Liver (tissue), 9 donors: ENCODE results near the gene TMEM44. TPM values are rescaled to one million over a fixed set of nuclear protein-coding genes. Genes with fewer than 3 reads are reported as not detected.

Experiments
- DNase-seq: peaks from one replicate; pipeline ENCODE4 v3.0.0-alpha.2; 2017; ENCODE audit warnings: low spot score
- H3K27ac ChIP-seq, 2 donors: one replicate each; pipeline ENCODE4 v1.7.0; 2013; ENCODE audit warnings: inconsistent platforms in 2 of 2, low read length in 2 of 2, control low read depth in 1 of 2, low read depth in 1 of 2, mild to moderate bottlenecking in 1 of 2
- H3K27me3 ChIP-seq, 4 donors: one replicate each; pipeline versions ENCODE4 v1.6.1 to v1.7.0; 2013; ENCODE audit warnings: low read length in 3 of 4, inconsistent platforms in 1 of 4, mild to moderate bottlenecking in 1 of 4, moderate library complexity in 1 of 4; ENCODE audit not compliant: control insufficient read depth in 4 of 4, insufficient read depth in 4 of 4
- H3K36me3 ChIP-seq, 4 donors: one replicate each; pipeline versions ENCODE4 v1.6.1 to v1.7.0; 2013; ENCODE audit warnings: low read length in 3 of 4, mild to moderate bottlenecking in 3 of 4, low read depth in 1 of 4, moderate library complexity in 1 of 4; ENCODE audit not compliant: control insufficient read depth in 4 of 4, insufficient read depth in 3 of 4
- H3K4me1 ChIP-seq, 4 donors: one replicate each; pipeline versions ENCODE4 v1.6.1 to v1.7.0; 2013; ENCODE audit warnings: low read length in 3 of 4, mild to moderate bottlenecking in 3 of 4, moderate library complexity in 1 of 4; ENCODE audit not compliant: control insufficient read depth in 4 of 4, insufficient read depth in 4 of 4
- H3K4me3 ChIP-seq, 3 donors: one replicate each; pipeline versions ENCODE4 v1.6.1 to v1.7.0; 2013; ENCODE audit warnings: low read length in 3 of 3, control low read depth in 1 of 3, low read depth in 1 of 3, mild to moderate bottlenecking in 1 of 3
- H3K9ac ChIP-seq, 2 donors: one replicate each; pipeline ENCODE4 v1.7.0; 2013; ENCODE audit warnings: low read length in 2 of 2, mild to moderate bottlenecking in 2 of 2, moderate library complexity in 2 of 2, control low read depth in 1 of 2, low read depth in 1 of 2
- H3K9me3 ChIP-seq, 4 donors: one replicate each; pipeline versions ENCODE4 v1.6.1 to v1.7.0; 2013; ENCODE audit warnings: low read length in 3 of 4; ENCODE audit not compliant: control insufficient read depth in 4 of 4
- ATF3 ChIP-seq: IDR thresholded peaks from 2 replicates; pipeline ENCODE4 v1.6.1; 2016; ENCODE audit warnings: antibody characterized with exemption
- CTCF ChIP-seq: fragments of 150-350 bp; IDR thresholded peaks from 2 replicates; pipeline ENCODE4 v1.5.1; 2017; ENCODE audit warnings: improper control_type of control experiment, low read depth, low read length; ENCODE audit not compliant: missing input control
- EGR1 ChIP-seq, 2 donors: IDR thresholded peaks; 2 replicates each; pipeline ENCODE4 v1.6.1; 2016 to 2018; ENCODE audit warnings: antibody characterized with exemption in 2 of 2, low read depth in 2 of 2
- FOXA1 ChIP-seq: IDR thresholded peaks from 2 replicates; pipeline ENCODE4 v1.6.1; 2016; ENCODE audit warnings: antibody characterized with exemption
- FOXA2 ChIP-seq: IDR thresholded peaks from 2 replicates; pipeline ENCODE4 v1.6.1; 2016; ENCODE audit warnings: antibody characterized with exemption
- HNF4A ChIP-seq, 2 donors: conservative IDR thresholded peaks; 2 replicates each; pipeline ENCODE4 v1.6.1; 2016; ENCODE audit warnings: antibody characterized with exemption in 2 of 2, mild to moderate bottlenecking in 2 of 2
- HNF4G ChIP-seq: IDR thresholded peaks from 2 replicates; pipeline ENCODE4 v1.6.1; 2016; ENCODE audit warnings: antibody characterized with exemption
- JUND ChIP-seq, 2 donors: IDR thresholded peaks; 2 replicates each; pipeline ENCODE4 v1.6.1; 2016; ENCODE audit warnings: antibody characterized with exemption in 2 of 2
- MAX ChIP-seq: IDR thresholded peaks from 2 replicates; pipeline ENCODE4 v1.6.1; 2016; ENCODE audit warnings: antibody characterized with exemption
- NR2F2 ChIP-seq: IDR thresholded peaks from 2 replicates; pipeline ENCODE4 v1.6.1; 2016; ENCODE audit warnings: antibody characterized with exemption
- RAD21 ChIP-seq, 2 donors: IDR thresholded peaks; 2 replicates each; pipeline ENCODE4 v1.6.1; 2016; ENCODE audit warnings: antibody characterized with exemption in 2 of 2, mild to moderate bottlenecking in 2 of 2
- REST ChIP-seq: IDR thresholded peaks from 2 replicates; pipeline ENCODE4 v1.6.1; 2016; ENCODE audit warnings: antibody characterized with exemption, mild to moderate bottlenecking
- RXRA ChIP-seq, 2 donors: IDR thresholded peaks; 2 replicates each; pipeline ENCODE4 v1.6.1; 2017 to 2018; ENCODE audit warnings: antibody characterized with exemption in 2 of 2, mild to moderate bottlenecking in 1 of 2
- SP1 ChIP-seq: IDR thresholded peaks from 2 replicates; pipeline ENCODE4 v1.6.1; 2018; ENCODE audit warnings: antibody characterized with exemption, mild to moderate bottlenecking
- YY1 ChIP-seq: IDR thresholded peaks from 2 replicates; pipeline ENCODE4 v1.6.1; 2016; ENCODE audit warnings: antibody characterized with exemption, mild to moderate bottlenecking
- ZBTB33 ChIP-seq: IDR thresholded peaks from 2 replicates; pipeline ENCODE4 v1.6.1; 2016; ENCODE audit warnings: antibody characterized with exemption
- WGBS: extraction: QIAGEN DNeasy Blood & Tissue Kit; methylation state at CpG from one replicate; pipeline ENCODE4 v1.1.7; 2013; 5-methylcytosine and 5-hydroxymethylcytosine counted together
- polyA plus RNA-seq, 2 donors: library from polyadenylated mRNA; stranded (reverse) in 1 of 2; unstranded in 1 of 2; fragments of 200-250 nt in 1 of 2; fragments of >200 nt in 1 of 2; fragmentation: Nextera tagmentation in 1 of 2; extraction: Ambion mirVana in 1 of 2; gene quantifications; one replicate each; pipeline versions ENCODE4 v1.2.1 to v1.2.3, GENCODE V29; 2013 to 2015
- total RNA-seq, 2 donors: library from RNA; depleted of rRNA; stranded (reverse); fragments of >200 nt; gene quantifications; one replicate each; pipeline ENCODE4 v1.2.3, GENCODE V29; 2014
- donor health status: healthy.
- donor health status: healthy.
- donor health status: healthy.
- donor health status: healthy.
- donor health status: healthy.

Gene TMEM44
- total and polyA plus RNA-seq, 4 donors = 1.8 to 5.0 (median 3.2) TPM

- no peak for TF ChIP-seq FOXA1
- TF ChIP-seq HNF4A (conservative IDR thresholded peaks at IDR 0.05) = no peak
- no peak for TF ChIP-seq EGR1 (IDR thresholded peaks at IDR 0.05; ENCODE audit: low read depth in 2 of 2)
- no peak for TF ChIP-seq FOXA2
- no peak for TF ChIP-seq RXRA (IDR thresholded peaks at IDR 0.05)
- no peak for TF ChIP-seq HNF4G
These were observed 23.6 kb downstream of the TMEM44 start (continued) for GRCh38 chr3:194609601-194610000.

GRCh38 chr3:194608981-194609380 is 24.2 kb downstream of the TMEM44 start:
- Histone ChIP-seq H3K27me3 (no peaks in the 10 kb centered on the region), H3K9ac (no peak overlapping the region), H3K27ac (no peak overlapping the region), H3K36me3 (no peaks in the 10 kb centered on the region), H3K9me3 (no peaks in the 10 kb centered on the region), H3K4me3 (no peak overlapping the region), H3K4me1 (no peaks in the 10 kb centered on the region)
- no peak for DNase-seq
- TF ChIP-seq FOXA1 = no peak
- no peak for TF ChIP-seq RAD21 (IDR thresholded peaks at IDR 0.05)
- TF ChIP-seq SP1 = no peak
- TF ChIP-seq REST = no peak
- no peak for TF ChIP-seq JUND (IDR thresholded peaks at IDR 0.05)
- no peak for TF ChIP-seq HNF4G
- no peak for TF ChIP-seq ZBTB33
- no peak for TF ChIP-seq MAX
- no peak for TF ChIP-seq YY1
- no peak for TF ChIP-seq NR2F2
- no peak for TF ChIP-seq ATF3
- WGBS = 92% methylated on average over 9 of the region's 9 CpGs

GRCh38 chr3:194607592-194608389 is 25.4 kb downstream of the TMEM44 start:
- Histone ChIP-seq H3K27me3 (no peaks in the 10 kb centered on the region), H3K36me3 (no peaks in the 10 kb centered on the region), H3K27ac (no peak overlapping the region), H3K4me1 (no peaks in the 10 kb centered on the region), H3K9ac (no peak overlapping the region), H3K9me3 (no peaks in the 10 kb centered on the region), H3K4me3 (no peak overlapping the region)
- 84% methylated on average over 10 of the region's 10 CpGs for WGBS
- DNase-seq = no peak
- no peak for TF ChIP-seq NR2F2
- no peak for TF ChIP-seq EGR1 (IDR thresholded peaks at IDR 0.05; ENCODE audit: low read depth in 2 of 2)
- no peak for TF ChIP-seq CTCF
- no peak for TF ChIP-seq RAD21 (IDR thresholded peaks at IDR 0.05)
- TF ChIP-seq ZBTB33 = no peak
- TF ChIP-seq REST = no peak
